ENCODE data around the gene WDR33.
"Not testable (repeated sequence)": the region's sequence is repeated elsewhere in the genome, so short reads cannot be mapped to it uniquely, and the experiment has no call there.

Gene WDR33

GRCh38 chr2:127810619-127811396 lies at the start of gene WDR33:
WDR33 (minus strand) TSS chr2:127811171; CDS start chr2:127770981, 40,190 bp downstream.
- peak; percentile 57 to 58 for DNase-seq (ENCODE audit: low read depth in 2 of 2)

- DNase-seq (ENCODE audit: low read depth in 2 of 2), result no peak
Observed at GRCh38 chr2:127860130-127860529, 49.2 kb upstream of the WDR33 start.

GRCh38 chr2:127859712-127860085 lies 48.7 kb upstream of the WDR33 start:
- DNase-seq (ENCODE audit: low read depth in 2 of 2), result no peak

GRCh38 chr2:127857265-127857808 lies 46.4 kb upstream of the WDR33 start:
- no peak for DNase-seq (ENCODE audit: low read depth in 2 of 2)

- DNase-seq (ENCODE audit: low read depth in 2 of 2), result no peak
Observed at GRCh38 chr2:127853671-127854070, 42.7 kb upstream of the WDR33 start.

- no peak for DNase-seq (ENCODE audit: low read depth in 2 of 2)
Observed at GRCh38 chr2:127852388-127852787, 41.4 kb upstream of the WDR33 start.

GRCh38 chr2:127847931-127848330 lies 37.0 kb upstream of the WDR33 start:
- no peak for DNase-seq (ENCODE audit: low read depth in 2 of 2)

GRCh38 chr2:127844973-127845372 lies 34.0 kb upstream of the WDR33 start:
- no peak for DNase-seq (ENCODE audit: low read depth in 2 of 2)

GRCh38 chr2:127843677-127844076 lies 32.7 kb upstream of the WDR33 start:
- DNase-seq (ENCODE audit: low read depth in 2 of 2), result no peak

- DNase-seq (ENCODE audit: low read depth in 2 of 2), result no peak
Observed at GRCh38 chr2:127841466-127842178, 30.7 kb upstream of the WDR33 start.

- DNase-seq (ENCODE audit: low read depth in 2 of 2), result no peak
Observed at GRCh38 chr2:127840893-127841292, 29.9 kb upstream of the WDR33 start.

GRCh38 chr2:127834951-127835350 lies 24.0 kb upstream of the WDR33 start:
- DNase-seq (ENCODE audit: low read depth in 2 of 2), result no peak

GRCh38 chr2:127829845-127830246 lies 18.9 kb upstream of the WDR33 start:
- no peak for DNase-seq (ENCODE audit: low read depth in 2 of 2)

GRCh38 chr2:127826708-127827107 lies 15.7 kb upstream of the WDR33 start:
- not testable (repeated sequence) for DNase-seq (ENCODE audit: low read depth in 2 of 2)

- DNase-seq (ENCODE audit: low read depth in 2 of 2), result no peak
Observed at GRCh38 chr2:127826047-127826446, 15.1 kb upstream of the WDR33 start.

GRCh38 chr2:127820080-127820668 lies 9.2 kb upstream of the WDR33 start:
- no peak for DNase-seq (ENCODE audit: low read depth in 2 of 2)

- DNase-seq (ENCODE audit: low read depth in 2 of 2), result no peak
Observed at GRCh38 chr2:127818794-127819425, 7.9 kb upstream of the WDR33 start.

- DNase-seq (ENCODE audit: low read depth in 2 of 2), result no peak
Observed at GRCh38 chr2:127818241-127818640, 7.3 kb upstream of the WDR33 start.

GRCh38 chr2:127814677-127815076 lies 3.7 kb upstream of the WDR33 start:
- no peak for DNase-seq (ENCODE audit: low read depth in 2 of 2)

GRCh38 chr2:127812441-127812840 lies 1.5 kb upstream of the WDR33 start:
- not testable (repeated sequence) for DNase-seq (ENCODE audit: low read depth in 2 of 2)

- no peak for DNase-seq (ENCODE audit: low read depth in 2 of 2)
Observed at GRCh38 chr2:127811397-127812321, 688 bp upstream of the WDR33 start.
